ENCODE data around the gene BCAS1.
"Not testable (repeated sequence)": the region's sequence is repeated elsewhere in the genome, so short reads cannot be mapped to it uniquely, and the experiment has no call there.

Gene BCAS1

GRCh38 chr20:53982624-53983023 is 87.8 kb downstream of the BCAS1 start:
- DNase-seq: no peak

GRCh38 chr20:53981752-53982437 is 88.5 kb downstream of the BCAS1 start:
- DNase-seq: no peak

GRCh38 chr20:53981130-53981529 is 89.3 kb downstream of the BCAS1 start:
- DNase-seq: no peak

GRCh38 chr20:53980031-53980465 is 90.3 kb downstream of the BCAS1 start:
- no peak for DNase-seq

- DNase-seq: no peak
These were observed 91.9 kb downstream of the BCAS1 start for GRCh38 chr20:53978497-53978896.

GRCh38 chr20:53977391-53977790 is 93.0 kb downstream of the BCAS1 start:
- DNase-seq: no peak

GRCh38 chr20:53975761-53976160 is 94.6 kb downstream of the BCAS1 start:
- no peak for DNase-seq

- DNase-seq: no peak
These were observed 95.4 kb downstream of the BCAS1 start for GRCh38 chr20:53974785-53975555.

- DNase-seq: not testable (repeated sequence)
These were observed 96.5 kb downstream of the BCAS1 start for GRCh38 chr20:53973882-53974281.

- no peak for DNase-seq
These were observed 98.2 kb downstream of the BCAS1 start for GRCh38 chr20:53972179-53972578.

GRCh38 chr20:53971096-53971683 is 99.2 kb downstream of the BCAS1 start:
- no peak for DNase-seq

- no peak for DNase-seq
These were observed 100.2 kb downstream of the BCAS1 start for GRCh38 chr20:53970232-53970631.

GRCh38 chr20:53967527-53967926 is 102.9 kb downstream of the BCAS1 start:
- DNase-seq: no peak

GRCh38 chr20:53966774-53967398 is 103.5 kb downstream of the BCAS1 start:
- DNase-seq: no peak

GRCh38 chr20:53964501-53965253 is 105.7 kb downstream of the BCAS1 start:
- DNase-seq: no peak

- no peak for DNase-seq
These were observed 106.3 kb downstream of the BCAS1 start for GRCh38 chr20:53964067-53964466.

- no peak for DNase-seq
These were observed 106.8 kb downstream of the BCAS1 start for GRCh38 chr20:53963635-53964034.

- DNase-seq: no peak
These were observed 108.0 kb downstream of the BCAS1 start for GRCh38 chr20:53962388-53962787.

GRCh38 chr20:53961527-53961926 is 108.9 kb downstream of the BCAS1 start:
- DNase-seq: no peak

- DNase-seq: no peak
These were observed 109.7 kb downstream of the BCAS1 start for GRCh38 chr20:53960579-53961272.

- DNase-seq: no peak
These were observed 110.3 kb downstream of the BCAS1 start for GRCh38 chr20:53959911-53960578.

- no peak for DNase-seq
These were observed 112.1 kb downstream of the BCAS1 start for GRCh38 chr20:53958260-53958659.
